ENCODE data around the gene L3MBTL3. TPM values are rescaled to one million over a fixed set of nuclear protein-coding genes. Genes with fewer than 3 reads are reported as not detected.

L3MBTL3 gene
- total RNA-seq, 1 experiment from 2014 or later: 31.5 TPM

GRCh38 chr6:130008236-130008873 is 10.0 kb upstream of the L3MBTL3 start:
- H3K9ac ChIP-seq (ENCODE audit: low read length): no peak overlapping the region
- H3K27me3 ChIP-seq (ENCODE audit: insufficient read depth, low read length): no peaks in the 10 kb centered on the region
- intact Hi-C loops (cut with micrococcal nuclease): no loop called here
- H3K9me3 ChIP-seq (ENCODE audit: control insufficient read depth in 1 of 2, insufficient read depth in 1 of 2, low read depth in 1 of 2, low read length in 2 of 2): no peaks in the 10 kb centered on the region
- POLR2A ChIA-PET: no interaction called here
- H3K4me1 ChIP-seq (ENCODE audit: control insufficient read depth in 1 of 2, insufficient read depth in 2 of 2, low read length in 2 of 2): no peaks in the 10 kb centered on the region
- no peak for DNase-seq (ENCODE audit: low read depth, low spot score)
- H3K4me2 ChIP-seq (ENCODE audit: low read length): no peak overlapping the region
- no peak overlapping the region for H3K4me3 ChIP-seq (replicated peaks in 1 of 2; ENCODE audit: low read depth in 1 of 2, low read length in 2 of 2)
- no peak overlapping the region for H2AFZ ChIP-seq (ENCODE audit: low read depth, low read length, poor library complexity, severe bottlenecking)
- RAD21 ChIA-PET (ENCODE audit: low non-redundant PET in 1 of 2, low total read pairs in 2 of 2, uncharacterized antibody in 2 of 2, unreplicated experiment in 2 of 2): no interaction called here
- H3K9me2 ChIP-seq (ENCODE audit: insufficient read depth): no peaks in the 10 kb centered on the region
- no peaks in the 10 kb centered on the region for H3K79me2 ChIP-seq (ENCODE audit: insufficient read depth, low read length)
- H3K27ac ChIP-seq (ENCODE audit: low read depth, low read length): no peak overlapping the region
- TF ChIP-seq EGR1 (IDR thresholded peaks at IDR 0.05; ENCODE audit: low read depth): no peak
- no peak for TF ChIP-seq SIN3A (IDR thresholded peaks at IDR 0.05; ENCODE audit: low read depth)
- no peak for TF ChIP-seq RAD21 (IDR thresholded peaks at IDR 0.05; ENCODE audit: low read depth)
- TF ChIP-seq EZH2 (IDR thresholded peaks at IDR 0.05): no peak
- no peak for TF ChIP-seq SP1 (IDR thresholded peaks at IDR 0.05; ENCODE audit: low read depth)
- no peak for TF ChIP-seq ZFX (IDR thresholded peaks at IDR 0.05)
- no peak for TF ChIP-seq ZBTB33 (IDR thresholded peaks at IDR 0.05; ENCODE audit: extremely low read depth, insufficient replicate concordance, low read length)
- no peak for TF ChIP-seq MAX (IDR thresholded peaks at IDR 0.05)
- no peak for TF ChIP-seq POLR2A (IDR thresholded peaks at IDR 0.05; ENCODE audit: borderline replicate concordance, extremely low read depth, insufficient read depth, insufficient read length)
- no peak for TF ChIP-seq CEBPB (IDR thresholded peaks at IDR 0.05; ENCODE audit: low read depth)
- TF ChIP-seq ATF3 (IDR thresholded peaks at IDR 0.05): no peak
- no peak for TF ChIP-seq POLR2AphosphoS5 (IDR thresholded peaks at IDR 0.05; ENCODE audit: low read depth, low read length)
- no peak for ATAC-seq
- no TSS peak for BruUV-seq (replicated peaks)
- CTCF ChIA-PET: no interaction called here
- no peaks in the 10 kb centered on the region for H4K20me1 ChIP-seq (ENCODE audit: insufficient read depth)
- no peaks in the 10 kb centered on the region for H3K36me3 ChIP-seq (ENCODE audit: control insufficient read depth in 1 of 2, insufficient read depth in 2 of 2, low read length in 2 of 2)

Measured in HCT116 (cell line).